GM10266 (cell line): ENCODE data around the gene RFWD3.

ENCODE experiments used
- DNase-seq: peaks from one replicate; pipeline ENCODE4 v3.0.0; 2012; ENCODE audit errors: extremely low spot score
- TF ChIP-seq, protein P1 (sequence below): IDR thresholded peaks from 2 replicates; pipeline ENCODE4 v1.5.1; 2012; ENCODE audit warnings: mild to moderate bottlenecking, low read depth; ENCODE audit not compliant: control insufficient read depth, insufficient read depth; ENCODE audit errors: missing control alignments

The RFWD3 gene

DNA sequence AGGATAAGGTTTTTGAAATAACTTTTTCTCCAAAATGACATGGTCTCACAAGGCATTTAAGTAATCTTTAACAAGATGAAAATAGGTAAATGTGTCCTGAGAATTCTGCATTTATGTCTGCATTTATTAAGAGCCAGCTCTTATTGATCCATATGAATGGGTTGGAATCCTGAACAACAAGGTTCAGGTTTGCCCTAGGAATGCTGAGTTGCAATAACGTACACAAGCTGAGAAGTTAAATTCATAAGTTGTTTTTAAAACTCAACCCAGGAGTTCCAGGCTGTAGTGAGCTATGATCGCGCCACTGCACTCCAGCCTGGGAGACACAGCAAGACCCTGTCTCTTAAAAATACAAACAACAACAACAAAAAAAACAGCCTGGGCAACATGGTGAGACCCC, 87.8 kb downstream of the RFWD3 start:
- DNase-seq, result no peak

DNA sequence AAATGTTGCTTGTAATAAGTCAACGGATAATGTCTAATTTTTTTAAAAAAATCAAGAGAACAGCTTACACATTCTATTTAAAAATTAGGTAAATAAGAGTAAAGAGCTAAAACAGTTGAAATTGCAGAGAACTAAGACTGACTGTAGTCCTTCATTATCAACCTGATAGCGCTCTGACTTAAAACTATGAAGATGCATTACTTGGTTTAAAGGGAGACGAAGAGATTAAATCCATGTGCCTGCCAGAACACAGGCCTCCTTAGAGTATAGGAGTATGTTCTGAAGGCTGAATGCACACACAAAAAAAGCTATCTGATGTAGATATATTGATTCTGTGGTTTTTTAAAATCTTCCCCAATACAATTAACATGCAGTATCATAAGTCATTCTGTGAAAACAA, 88.2 kb downstream of the RFWD3 start:
- TF ChIP-seq, protein P1, sequence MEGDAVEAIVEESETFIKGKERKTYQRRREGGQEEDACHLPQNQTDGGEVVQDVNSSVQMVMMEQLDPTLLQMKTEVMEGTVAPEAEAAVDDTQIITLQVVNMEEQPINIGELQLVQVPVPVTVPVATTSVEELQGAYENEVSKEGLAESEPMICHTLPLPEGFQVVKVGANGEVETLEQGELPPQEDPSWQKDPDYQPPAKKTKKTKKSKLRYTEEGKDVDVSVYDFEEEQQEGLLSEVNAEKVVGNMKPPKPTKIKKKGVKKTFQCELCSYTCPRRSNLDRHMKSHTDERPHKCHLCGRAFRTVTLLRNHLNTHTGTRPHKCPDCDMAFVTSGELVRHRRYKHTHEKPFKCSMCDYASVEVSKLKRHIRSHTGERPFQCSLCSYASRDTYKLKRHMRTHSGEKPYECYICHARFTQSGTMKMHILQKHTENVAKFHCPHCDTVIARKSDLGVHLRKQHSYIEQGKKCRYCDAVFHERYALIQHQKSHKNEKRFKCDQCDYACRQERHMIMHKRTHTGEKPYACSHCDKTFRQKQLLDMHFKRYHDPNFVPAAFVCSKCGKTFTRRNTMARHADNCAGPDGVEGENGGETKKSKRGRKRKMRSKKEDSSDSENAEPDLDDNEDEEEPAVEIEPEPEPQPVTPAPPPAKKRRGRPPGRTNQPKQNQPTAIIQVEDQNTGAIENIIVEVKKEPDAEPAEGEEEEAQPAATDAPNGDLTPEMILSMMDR, result no peak

More for the DNA sequence above, 87.8 kb downstream of the RFWD3 start:
- TF ChIP-seq, protein P1, result no peak

DNA sequence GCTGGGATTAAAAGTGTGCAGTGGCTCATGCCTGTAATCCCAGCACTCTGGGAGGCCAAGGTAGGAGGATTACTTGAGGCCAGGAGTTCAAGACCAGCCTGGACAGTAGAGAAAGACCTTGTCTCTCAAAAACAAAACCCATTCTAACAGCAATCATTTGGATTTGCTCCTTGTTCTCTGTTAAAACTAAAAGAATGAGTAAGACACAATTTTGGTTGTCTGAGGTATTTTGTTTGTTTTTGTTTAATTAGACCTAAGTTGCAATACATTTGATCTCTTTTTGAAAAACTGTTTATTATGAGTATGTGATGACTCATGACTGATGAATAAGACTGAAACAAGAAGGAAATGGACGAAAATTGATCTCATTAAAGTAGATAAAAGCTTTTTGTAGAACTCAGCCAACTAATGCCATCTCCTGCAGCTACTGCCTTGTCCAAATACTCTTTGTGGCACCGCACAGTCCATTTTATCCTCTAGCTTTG, 88.8 kb downstream of the RFWD3 start:
- TF ChIP-seq, protein P1, result no peak
- peak; percentile 23 for DNase-seq

More for the DNA sequence above, 88.2 kb downstream of the RFWD3 start:
- DNase-seq, result no peak

GRCh38 chr16:74575807-74576643, 90.7 kb downstream of the RFWD3 start:
- TF ChIP-seq, protein P1, result no peak
- no peak for DNase-seq

DNA sequence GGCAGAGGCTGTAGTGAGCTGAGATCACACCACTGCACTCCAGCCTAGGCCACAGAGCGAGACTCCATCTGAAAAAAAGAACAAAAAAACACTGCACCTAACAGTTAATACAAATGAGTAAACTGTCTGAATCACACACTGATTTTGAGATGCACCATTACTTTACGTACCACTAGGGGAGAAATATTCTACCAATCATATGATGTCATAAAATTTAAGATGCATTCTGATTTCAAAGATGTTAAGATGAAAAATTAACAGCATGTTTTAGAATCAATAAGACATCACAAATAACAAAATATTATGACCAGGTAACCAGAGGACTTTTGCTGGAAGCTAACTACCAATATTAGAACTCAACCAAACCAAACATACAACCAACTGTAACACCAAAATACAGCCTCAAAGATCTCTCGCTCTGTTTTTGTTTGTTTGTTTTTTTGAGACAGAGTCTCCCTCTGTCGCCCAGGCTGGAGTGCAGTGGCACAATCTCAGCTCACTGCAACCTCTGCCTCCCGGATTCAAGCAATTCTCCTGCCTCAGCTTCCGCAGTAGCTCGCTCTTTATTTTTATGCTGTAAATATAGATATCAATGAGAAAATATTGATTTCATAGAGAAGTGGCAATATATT, 91.4 kb downstream of the RFWD3 start:
- DNase-seq, result no peak
- TF ChIP-seq, protein P1, result no peak

GRCh38 chr16:74574146-74574545, 92.5 kb downstream of the RFWD3 start:
- DNase-seq, result no peak
- TF ChIP-seq, protein P1, result no peak

- TF ChIP-seq, protein P1, result no peak
- DNase-seq, result no peak
These were observed 93.1 kb downstream of the RFWD3 start for GRCh38 chr16:74573622-74574021.
